CMK (cell line): ENCODE results near the gene KIF5A.
A peak's percentile ranks its signal among the peaks of the same experiment; 100 is the strongest.
"Not testable (repeated sequence)": the region's sequence is repeated elsewhere in the genome, so short reads cannot be mapped to it uniquely, and the experiment has no call there.

Source experiments
- DNase-seq: peaks from one replicate; pipeline ENCODE4 v3.0.0-alpha.2; 2010; ENCODE audit warnings: low read depth

KIF5A gene

GRCh38 chr12:57558864-57559263 is 9.0 kb downstream of the KIF5A start:
- DNase-seq: no peak

- no peak for DNase-seq
Measured at GRCh38 chr12:57560516-57560915, 10.7 kb downstream of the KIF5A start.

- DNase-seq: not testable (repeated sequence)
Measured at GRCh38 chr12:57561117-57561516, 11.3 kb downstream of the KIF5A start.

DNA sequence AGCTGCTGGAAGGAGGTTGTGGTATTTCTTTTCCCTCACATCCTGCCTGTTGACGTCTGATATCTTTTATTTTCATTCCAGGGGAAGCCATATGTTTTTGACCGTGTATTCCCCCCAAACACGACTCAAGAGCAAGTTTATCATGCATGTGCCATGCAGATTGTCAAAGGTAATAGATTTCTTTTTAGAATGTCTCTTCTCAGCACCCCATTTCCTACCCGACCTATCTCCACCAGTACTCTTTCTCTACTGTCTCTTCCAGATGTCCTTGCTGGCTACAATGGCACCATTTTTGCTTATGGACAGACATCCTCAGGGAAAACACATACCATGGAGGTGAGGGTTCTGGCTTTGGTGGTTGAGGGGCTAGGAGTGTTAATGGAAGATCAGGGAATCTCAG is 13.5 kb downstream of the KIF5A start:
- DNase-seq: no peak

DNA sequence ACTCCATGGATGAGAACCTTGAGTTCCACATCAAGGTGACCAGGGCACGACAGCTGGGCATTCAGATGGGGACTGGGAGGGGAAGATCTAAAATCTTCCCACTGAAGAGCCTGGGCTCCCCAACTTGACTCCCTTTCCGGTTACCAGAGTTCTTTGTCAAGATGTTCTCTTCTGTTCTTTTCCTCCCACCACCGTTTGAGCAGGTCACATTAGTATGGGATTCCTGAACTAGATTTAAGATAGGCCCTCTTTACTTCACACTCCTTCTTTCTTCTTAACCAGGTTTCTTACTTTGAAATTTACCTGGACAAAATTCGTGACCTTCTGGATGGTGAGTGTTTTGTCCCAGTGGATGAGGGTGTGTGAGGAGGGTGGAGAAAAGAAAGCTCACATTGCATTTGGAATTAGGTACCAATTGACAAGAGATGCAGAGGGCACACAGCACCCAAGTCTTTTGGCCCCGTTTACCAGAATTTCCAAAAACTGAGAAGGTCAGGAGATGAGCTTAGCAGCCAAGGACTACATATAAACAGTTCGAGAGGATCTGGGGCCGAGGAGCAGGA is 14.4 kb downstream of the KIF5A start:
- DNase-seq: no peak

DNA sequence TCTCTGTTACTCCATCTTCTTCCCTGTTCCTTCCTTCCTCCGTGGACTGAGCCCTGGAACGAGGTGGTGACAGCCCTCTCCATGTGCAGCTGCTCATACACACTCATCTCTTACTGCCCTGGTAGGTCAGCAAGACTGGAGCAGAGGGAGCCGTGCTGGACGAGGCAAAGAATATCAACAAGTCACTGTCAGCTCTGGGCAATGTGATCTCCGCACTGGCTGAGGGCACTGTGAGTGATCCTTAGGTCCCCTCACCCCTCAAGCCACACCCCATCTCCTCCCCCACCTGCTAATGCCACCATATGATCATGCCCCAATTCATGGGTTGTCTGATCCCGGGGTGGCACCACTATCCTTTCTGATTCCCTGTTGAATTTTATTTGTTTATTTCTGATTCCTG is 19.0 kb downstream of the KIF5A start:
- DNase-seq: no peak

DNA sequence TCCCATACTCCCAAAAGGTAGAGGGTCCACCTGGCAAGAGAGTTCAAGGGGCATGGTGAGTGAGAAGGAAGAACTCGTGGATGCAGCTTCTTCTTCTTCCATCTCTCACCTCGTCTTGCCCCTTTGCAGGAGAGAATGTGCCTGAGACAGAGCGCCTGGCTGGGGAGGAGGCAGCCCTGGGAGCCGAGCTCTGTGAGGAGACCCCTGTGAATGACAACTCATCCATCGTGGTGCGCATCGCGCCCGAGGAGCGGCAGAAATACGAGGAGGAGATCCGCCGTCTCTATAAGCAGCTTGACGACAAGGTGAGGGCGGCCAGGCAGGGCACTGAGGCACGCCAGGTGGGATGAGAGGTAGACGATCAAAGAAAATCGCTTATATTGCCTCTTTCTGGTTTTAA is 20.0 kb downstream of the KIF5A start:
- DNase-seq: no peak

- not testable (repeated sequence) for DNase-seq
Measured at GRCh38 chr12:57570438-57570837, 20.6 kb downstream of the KIF5A start.

GRCh38 chr12:57571926-57572762 is 22.3 kb downstream of the KIF5A start:
- DNase-seq: no peak

- no peak for DNase-seq
Measured at GRCh38 chr12:57574795-57575194, 25.0 kb downstream of the KIF5A start.

DNA sequence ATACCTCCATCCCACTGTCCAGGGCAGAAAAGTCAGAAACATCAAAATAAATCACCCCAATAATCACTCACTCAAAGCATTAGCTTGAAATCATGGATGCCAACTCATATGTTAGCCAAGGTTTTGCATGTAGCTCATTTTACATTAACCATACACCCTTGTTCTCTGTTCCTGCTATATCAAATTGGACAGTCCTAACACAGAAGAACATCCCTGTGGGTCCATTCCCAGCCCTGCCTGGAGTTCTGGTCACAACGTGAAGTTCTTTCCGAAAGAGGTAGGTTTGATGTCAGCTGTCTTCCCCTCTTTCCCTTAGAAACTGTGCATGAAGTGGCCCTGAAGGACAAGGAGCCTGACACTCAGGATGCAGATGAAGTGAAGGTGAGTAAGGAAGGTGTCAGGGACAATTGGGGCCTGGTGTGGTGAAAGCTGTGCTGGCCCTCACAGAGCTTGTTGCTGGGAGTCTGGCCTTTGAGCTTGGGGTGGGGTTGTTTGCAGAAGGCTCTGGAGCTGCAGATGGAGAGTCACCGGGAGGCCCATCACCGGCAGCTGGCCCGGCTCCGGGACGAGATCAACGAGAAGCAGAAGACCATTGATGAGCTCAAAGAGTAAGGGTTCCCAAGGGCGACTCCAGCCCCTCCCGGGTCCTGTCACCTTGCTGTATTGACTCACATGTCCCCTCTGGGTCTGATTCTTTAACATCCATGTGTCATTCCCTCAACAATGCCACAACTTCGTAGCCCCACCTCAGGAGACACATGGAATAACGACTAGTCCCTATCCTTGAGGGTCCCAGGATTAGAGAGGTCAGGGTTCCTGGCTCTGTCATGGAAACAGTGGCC is 26.1 kb downstream of the KIF5A start:
- no peak for DNase-seq

GRCh38 chr12:57576613-57577160 is 26.8 kb downstream of the KIF5A start:
- DNase-seq: no peak

DNA sequence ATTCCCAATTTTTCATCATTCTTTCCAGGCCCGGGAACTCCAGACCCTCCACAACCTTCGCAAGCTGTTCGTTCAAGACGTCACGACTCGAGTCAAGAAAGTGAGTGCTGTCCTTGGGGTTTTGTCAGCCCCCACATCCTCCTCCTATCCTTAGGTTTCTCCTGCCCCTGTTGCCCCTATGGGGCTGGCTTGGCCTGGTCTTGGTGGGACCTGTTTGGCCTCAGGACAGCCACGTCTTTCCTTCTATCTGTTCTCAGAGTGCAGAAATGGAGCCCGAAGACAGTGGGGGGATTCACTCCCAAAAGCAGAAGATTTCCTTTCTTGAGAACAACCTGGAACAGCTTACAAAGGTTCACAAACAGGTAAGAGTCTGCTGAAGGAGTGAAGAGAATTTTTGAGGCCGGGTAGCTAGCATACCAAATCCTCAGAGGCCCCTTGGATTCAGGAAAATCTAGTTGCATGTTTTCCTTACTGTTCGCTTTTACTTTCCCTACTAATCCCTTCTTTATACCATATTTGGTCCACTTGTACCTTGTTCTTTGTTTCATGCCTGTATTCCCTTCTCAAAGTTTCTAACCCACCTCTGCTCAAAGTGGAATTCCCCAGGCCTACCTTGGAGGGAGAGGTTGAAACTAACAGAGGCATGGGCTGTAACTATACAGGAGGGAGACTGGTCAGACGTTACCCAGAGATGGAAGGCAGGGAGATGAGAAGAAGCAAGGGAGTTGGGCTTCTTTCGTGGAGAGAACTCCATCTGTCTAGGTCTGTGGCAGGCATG is 28.3 kb downstream of the KIF5A start:
- DNase-seq: no peak

GRCh38 chr12:57579011-57579410 is 29.2 kb downstream of the KIF5A start:
- DNase-seq: no peak

- no peak for DNase-seq
Measured at GRCh38 chr12:57579677-57580465, 30.0 kb downstream of the KIF5A start.

GRCh38 chr12:57580466-57580795 is 30.6 kb downstream of the KIF5A start:
- DNase-seq: no peak

DNA sequence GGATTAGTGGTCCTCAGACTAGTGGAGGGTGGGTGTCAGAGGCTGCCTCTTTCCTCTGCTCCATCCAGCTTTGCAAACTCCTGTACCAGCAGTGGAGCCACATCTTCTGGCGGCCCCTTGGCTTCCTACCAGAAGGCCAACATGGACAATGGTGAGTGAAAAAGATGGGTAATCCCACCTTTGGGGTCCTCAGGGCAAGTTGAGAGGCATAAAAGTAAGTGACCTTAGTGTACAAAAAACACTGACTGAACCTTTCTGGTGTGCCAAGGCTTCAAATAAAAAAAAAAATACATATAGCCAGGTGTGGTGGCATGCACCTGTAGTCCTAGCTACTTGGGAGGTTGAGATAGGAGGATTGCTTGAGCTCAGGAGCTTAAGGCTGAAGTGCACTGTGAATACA is 32.0 kb downstream of the KIF5A start:
- no peak for DNase-seq

- DNase-seq: no peak
Measured at GRCh38 chr12:57582440-57582839, 32.6 kb downstream of the KIF5A start.

DNA sequence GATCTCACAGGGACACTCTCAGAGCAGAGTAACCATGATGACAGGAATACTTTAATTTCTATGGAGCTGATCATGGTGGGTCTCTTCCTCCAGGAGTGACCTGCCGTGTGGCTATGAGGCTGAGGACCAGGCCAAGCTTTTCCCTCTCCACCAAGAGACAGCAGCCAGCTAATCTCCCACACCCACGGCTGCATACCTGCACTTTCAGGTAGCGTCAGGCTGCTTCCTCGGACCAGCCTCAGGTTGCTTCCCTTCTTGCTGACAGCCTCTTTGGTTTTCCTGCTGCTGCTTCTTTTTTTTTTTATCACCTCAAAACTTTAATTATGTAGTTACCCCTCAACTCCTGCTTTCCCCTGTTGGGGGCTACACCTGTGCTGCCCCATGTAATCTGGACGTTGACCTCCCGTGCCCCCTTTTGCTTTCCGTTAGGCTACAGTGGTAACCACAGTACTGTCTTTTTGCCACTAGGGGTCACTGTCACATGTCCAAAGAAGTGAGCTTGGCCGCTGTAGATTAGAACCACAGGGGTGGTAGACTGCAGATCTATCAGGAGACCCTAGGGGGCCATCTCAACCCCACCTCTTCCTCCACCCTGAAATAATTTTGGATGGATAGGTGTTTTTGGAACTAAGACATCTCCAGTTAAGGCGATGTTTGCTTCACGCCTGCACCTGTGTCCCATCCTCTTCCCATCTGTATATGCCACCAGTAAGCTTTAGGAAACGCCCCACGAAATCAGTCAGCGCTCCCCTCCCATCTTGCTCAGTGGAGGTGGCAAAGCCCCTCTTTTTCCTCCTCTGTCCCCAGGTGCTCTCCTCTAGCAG is 33.4 kb downstream of the KIF5A start:
- DNase-seq: peak; percentile 71

DNA sequence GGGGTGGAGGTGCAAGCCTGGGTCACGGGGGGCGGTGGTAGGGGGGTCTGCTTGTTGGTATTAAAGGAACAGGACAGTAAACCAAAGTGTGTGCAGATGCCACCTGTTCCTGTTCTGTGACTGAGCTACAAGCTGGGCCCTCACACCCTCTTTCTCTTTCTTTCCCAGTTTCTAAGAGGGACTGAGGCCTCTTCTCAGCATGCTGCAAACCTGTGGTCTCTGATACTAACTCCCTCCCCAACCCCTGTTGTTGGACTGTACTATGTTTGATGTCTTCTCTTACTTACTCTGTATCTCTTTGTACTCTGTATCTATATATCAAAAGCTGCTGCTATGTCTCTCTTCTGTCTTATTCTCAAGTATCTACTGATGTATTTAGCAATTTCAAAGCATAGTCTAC is 34.2 kb downstream of the KIF5A start:
- DNase-seq: no peak
